Measurements from ENCODE around the gene PHF13. TPM values are rescaled to one million over a fixed set of nuclear protein-coding genes. Genes with fewer than 3 reads are reported as not detected.

Gene PHF13
- total and polyA plus RNA-seq, 9 of the 15 experiments (the other 6 are each of a cell fraction or from before 2014, with no cell fraction given) = 1.8 to 36.1 (median 11.7) TPM

DNA sequence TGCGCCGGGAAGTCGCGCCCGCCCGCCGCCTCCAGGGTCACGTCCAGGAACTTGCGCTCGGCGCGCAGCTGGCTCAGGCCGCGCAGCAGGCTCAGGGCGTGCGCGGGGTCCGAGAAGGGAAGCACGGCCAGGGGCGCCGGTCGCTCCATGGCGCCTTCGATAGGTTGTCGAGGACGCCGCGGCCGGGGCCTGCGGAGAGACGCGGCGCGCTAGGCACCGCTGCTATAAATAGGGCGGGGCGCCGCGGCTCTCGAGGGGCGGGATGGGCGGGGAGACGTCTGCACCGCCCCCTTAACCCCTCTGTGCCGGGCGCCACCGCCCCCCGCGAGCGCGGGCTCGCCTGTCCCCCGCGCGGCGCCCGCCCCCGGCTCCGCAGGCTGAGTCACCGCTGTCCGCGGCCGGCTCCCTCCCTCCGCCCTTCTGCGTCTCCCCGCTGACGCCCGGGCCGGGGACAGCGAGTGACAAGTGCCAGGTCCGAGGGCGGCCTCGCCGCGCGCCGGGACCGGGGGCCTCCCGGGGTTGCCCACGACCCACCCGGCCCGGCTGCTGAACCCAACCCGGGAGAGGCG, 10.8 kb upstream of the PHF13 start, which contains the start of gene KLHL21 (continued):
- TF ChIP-seq PHF20 (IDR thresholded peaks at IDR 0.05; ENCODE audit: partially characterized antibody) (peak; percentile 46), PRPF4 (IDR thresholded peaks at IDR 0.05; ENCODE audit: insufficient read depth, low read depth, low read length, poor library complexity, severe bottlenecking) (no peak), EGR1 (conservative IDR thresholded peaks at IDR 0.05) (peak; percentile 62), SP2 (IDR thresholded peaks at IDR 0.05; ENCODE audit: extremely low read depth, low read depth, low read length, poor library complexity, severe bottlenecking) (no peak), IRF2 (CRISPR knock-in tag; IDR thresholded peaks at IDR 0.05) (peak; percentile 90; the same call in 1 of the 2 replicates), EP400 (IDR thresholded peaks at IDR 0.05) (peak; percentile 2; the same call in 1 of the 2 replicates), MED1 (CRISPR knock-in tag; IDR thresholded peaks at IDR 0.05; ENCODE audit: borderline replicate concordance) (no peak), ZNF76 (CRISPR knock-in tag; IDR thresholded peaks at IDR 0.05; ENCODE audit: borderline replicate concordance) (no peak), RUNX1 (IDR thresholded peaks at IDR 0.05; ENCODE audit: low read depth) (no peak)
- TF ChIP-seq, protein P1, sequence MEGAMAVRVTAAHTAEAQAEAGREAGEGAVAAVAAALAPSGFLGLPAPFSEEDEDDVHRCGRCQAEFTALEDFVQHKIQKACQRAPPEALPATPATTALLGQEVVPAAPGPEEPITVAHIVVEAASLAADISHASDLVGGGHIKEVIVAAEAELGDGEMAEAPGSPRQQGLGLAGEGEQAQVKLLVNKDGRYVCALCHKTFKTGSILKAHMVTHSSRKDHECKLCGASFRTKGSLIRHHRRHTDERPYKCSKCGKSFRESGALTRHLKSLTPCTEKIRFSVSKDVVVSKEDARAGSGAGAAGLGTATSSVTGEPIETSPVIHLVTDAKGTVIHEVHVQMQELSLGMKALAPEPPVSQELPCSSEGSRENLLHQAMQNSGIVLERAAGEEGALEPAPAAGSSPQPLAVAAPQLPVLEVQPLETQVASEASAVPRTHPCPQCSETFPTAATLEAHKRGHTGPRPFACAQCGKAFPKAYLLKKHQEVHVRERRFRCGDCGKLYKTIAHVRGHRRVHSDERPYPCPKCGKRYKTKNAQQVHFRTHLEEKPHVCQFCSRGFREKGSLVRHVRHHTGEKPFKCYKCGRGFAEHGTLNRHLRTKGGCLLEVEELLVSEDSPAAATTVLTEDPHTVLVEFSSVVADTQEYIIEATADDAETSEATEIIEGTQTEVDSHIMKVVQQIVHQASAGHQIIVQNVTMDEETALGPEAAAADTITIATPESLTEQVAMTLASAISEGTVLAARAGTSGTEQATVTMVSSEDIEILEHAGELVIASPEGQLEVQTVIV (CRISPR knock-in tag; IDR thresholded peaks at IDR 0.05; ENCODE audit: borderline replicate concordance) = no peak
- TF ChIP-seq, protein P2, sequence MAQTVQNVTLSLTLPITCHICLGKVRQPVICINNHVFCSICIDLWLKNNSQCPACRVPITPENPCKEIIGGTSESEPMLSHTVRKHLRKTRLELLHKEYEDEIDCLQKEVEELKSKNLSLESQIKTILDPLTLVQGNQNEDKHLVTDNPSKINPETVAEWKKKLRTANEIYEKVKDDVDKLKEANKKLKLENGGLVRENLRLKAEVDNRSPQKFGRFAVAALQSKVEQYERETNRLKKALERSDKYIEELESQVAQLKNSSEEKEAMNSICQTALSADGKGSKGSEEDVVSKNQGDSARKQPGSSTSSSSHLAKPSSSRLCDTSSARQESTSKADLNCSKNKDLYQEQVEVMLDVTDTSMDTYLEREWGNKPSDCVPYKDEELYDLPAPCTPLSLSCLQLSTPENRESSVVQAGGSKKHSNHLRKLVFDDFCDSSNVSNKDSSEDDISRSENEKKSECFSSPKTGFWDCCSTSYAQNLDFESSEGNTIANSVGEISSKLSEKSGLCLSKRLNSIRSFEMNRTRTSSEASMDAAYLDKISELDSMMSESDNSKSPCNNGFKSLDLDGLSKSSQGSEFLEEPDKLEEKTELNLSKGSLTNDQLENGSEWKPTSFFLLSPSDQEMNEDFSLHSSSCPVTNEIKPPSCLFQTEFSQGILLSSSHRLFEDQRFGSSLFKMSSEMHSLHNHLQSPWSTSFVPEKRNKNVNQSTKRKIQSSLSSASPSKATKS (CRISPR knock-in tag; IDR thresholded peaks at IDR 0.05) = no peak
- TF ChIP-seq, protein P3, sequence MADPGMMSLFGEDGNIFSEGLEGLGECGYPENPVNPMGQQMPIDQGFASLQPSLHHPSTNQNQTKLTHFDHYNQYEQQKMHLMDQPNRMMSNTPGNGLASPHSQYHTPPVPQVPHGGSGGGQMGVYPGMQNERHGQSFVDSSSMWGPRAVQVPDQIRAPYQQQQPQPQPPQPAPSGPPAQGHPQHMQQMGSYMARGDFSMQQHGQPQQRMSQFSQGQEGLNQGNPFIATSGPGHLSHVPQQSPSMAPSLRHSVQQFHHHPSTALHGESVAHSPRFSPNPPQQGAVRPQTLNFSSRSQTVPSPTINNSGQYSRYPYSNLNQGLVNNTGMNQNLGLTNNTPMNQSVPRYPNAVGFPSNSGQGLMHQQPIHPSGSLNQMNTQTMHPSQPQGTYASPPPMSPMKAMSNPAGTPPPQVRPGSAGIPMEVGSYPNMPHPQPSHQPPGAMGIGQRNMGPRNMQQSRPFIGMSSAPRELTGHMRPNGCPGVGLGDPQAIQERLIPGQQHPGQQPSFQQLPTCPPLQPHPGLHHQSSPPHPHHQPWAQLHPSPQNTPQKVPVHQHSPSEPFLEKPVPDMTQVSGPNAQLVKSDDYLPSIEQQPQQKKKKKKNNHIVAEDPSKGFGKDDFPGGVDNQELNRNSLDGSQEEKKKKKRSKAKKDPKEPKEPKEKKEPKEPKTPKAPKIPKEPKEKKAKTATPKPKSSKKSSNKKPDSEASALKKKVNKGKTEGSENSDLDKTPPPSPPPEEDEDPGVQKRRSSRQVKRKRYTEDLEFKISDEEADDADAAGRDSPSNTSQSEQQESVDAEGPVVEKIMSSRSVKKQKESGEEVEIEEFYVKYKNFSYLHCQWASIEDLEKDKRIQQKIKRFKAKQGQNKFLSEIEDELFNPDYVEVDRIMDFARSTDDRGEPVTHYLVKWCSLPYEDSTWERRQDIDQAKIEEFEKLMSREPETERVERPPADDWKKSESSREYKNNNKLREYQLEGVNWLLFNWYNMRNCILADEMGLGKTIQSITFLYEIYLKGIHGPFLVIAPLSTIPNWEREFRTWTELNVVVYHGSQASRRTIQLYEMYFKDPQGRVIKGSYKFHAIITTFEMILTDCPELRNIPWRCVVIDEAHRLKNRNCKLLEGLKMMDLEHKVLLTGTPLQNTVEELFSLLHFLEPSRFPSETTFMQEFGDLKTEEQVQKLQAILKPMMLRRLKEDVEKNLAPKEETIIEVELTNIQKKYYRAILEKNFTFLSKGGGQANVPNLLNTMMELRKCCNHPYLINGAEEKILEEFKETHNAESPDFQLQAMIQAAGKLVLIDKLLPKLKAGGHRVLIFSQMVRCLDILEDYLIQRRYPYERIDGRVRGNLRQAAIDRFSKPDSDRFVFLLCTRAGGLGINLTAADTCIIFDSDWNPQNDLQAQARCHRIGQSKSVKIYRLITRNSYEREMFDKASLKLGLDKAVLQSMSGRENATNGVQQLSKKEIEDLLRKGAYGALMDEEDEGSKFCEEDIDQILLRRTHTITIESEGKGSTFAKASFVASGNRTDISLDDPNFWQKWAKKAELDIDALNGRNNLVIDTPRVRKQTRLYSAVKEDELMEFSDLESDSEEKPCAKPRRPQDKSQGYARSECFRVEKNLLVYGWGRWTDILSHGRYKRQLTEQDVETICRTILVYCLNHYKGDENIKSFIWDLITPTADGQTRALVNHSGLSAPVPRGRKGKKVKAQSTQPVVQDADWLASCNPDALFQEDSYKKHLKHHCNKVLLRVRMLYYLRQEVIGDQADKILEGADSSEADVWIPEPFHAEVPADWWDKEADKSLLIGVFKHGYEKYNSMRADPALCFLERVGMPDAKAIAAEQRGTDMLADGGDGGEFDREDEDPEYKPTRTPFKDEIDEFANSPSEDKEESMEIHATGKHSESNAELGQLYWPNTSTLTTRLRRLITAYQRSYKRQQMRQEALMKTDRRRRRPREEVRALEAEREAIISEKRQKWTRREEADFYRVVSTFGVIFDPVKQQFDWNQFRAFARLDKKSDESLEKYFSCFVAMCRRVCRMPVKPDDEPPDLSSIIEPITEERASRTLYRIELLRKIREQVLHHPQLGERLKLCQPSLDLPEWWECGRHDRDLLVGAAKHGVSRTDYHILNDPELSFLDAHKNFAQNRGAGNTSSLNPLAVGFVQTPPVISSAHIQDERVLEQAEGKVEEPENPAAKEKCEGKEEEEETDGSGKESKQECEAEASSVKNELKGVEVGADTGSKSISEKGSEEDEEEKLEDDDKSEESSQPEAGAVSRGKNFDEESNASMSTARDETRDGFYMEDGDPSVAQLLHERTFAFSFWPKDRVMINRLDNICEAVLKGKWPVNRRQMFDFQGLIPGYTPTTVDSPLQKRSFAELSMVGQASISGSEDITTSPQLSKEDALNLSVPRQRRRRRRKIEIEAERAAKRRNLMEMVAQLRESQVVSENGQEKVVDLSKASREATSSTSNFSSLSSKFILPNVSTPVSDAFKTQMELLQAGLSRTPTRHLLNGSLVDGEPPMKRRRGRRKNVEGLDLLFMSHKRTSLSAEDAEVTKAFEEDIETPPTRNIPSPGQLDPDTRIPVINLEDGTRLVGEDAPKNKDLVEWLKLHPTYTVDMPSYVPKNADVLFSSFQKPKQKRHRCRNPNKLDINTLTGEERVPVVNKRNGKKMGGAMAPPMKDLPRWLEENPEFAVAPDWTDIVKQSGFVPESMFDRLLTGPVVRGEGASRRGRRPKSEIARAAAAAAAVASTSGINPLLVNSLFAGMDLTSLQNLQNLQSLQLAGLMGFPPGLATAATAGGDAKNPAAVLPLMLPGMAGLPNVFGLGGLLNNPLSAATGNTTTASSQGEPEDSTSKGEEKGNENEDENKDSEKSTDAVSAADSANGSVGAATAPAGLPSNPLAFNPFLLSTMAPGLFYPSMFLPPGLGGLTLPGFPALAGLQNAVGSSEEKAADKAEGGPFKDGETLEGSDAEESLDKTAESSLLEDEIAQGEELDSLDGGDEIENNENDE (IDR thresholded peaks at IDR 0.05; ENCODE audit: low read depth, low read length) = no peak

Data from K562 (cell line).